Mesenchymal stem cell (in vitro differentiated cells and primary cell): ENCODE measurements around the gene CROCC.
"Not testable (repeated sequence)": the region's sequence is repeated elsewhere in the genome, so short reads cannot be mapped to it uniquely, and the experiment has no call there.

Experiments
- DNase-seq: peaks from one replicate; pipeline ENCODE4 v3.0.0-alpha.2; 2013
- H2AFZ ChIP-seq: one replicate; pipeline ENCODE4 v1.6.1; 2013; ENCODE audit warnings: low read depth, mild to moderate bottlenecking, control low read depth, inconsistent platforms, low read length, moderate library complexity
- H2AK5ac ChIP-seq: 2 replicates; pipeline ENCODE4 v1.6.1; 2013; ENCODE audit warnings: low read length, moderate library complexity, mild to moderate bottlenecking, inconsistent platforms; ENCODE audit not compliant: severe bottlenecking
- H2BK120ac ChIP-seq: one replicate; pipeline ENCODE4 v1.6.1; 2013; ENCODE audit warnings: low read depth, mild to moderate bottlenecking, inconsistent platforms, low read length, moderate library complexity
- H2BK12ac ChIP-seq, 2 experiments: one replicate each; pipeline ENCODE4 v1.6.1; 2013; ENCODE audit warnings: inconsistent platforms in 2 of 2, low read length in 2 of 2, mild to moderate bottlenecking in 2 of 2, moderate library complexity in 2 of 2, control low read depth in 1 of 2
- H2BK15ac ChIP-seq: one replicate; pipeline ENCODE4 v1.6.1; 2013; ENCODE audit warnings: mild to moderate bottlenecking, low read depth, inconsistent platforms; ENCODE audit not compliant: poor library complexity, severe bottlenecking
- H2BK5ac ChIP-seq: 2 replicates; pipeline ENCODE4 v1.6.1; 2013; ENCODE audit warnings: low read depth, mild to moderate bottlenecking, low read length, control low read depth, inconsistent platforms; ENCODE audit not compliant: poor library complexity, severe bottlenecking
- H3K14ac ChIP-seq, 2 experiments: one replicate each; pipeline ENCODE4 v1.6.1; 2013; ENCODE audit warnings: inconsistent platforms in 2 of 2, low read length in 2 of 2, control low read depth in 1 of 2, mild to moderate bottlenecking in 1 of 2, moderate library complexity in 1 of 2
- H3K18ac ChIP-seq, 2 experiments: one replicate each; pipeline ENCODE4 v1.6.1; 2013; ENCODE audit warnings: inconsistent platforms in 2 of 2, low read length in 2 of 2, control low read depth in 1 of 2, low read depth in 1 of 2, mild to moderate bottlenecking in 1 of 2
- H3K23ac ChIP-seq, 2 experiments: one replicate each; pipeline ENCODE4 v1.6.1; 2013; ENCODE audit warnings: inconsistent platforms in 2 of 2, low read length in 2 of 2, mild to moderate bottlenecking in 2 of 2, moderate library complexity in 2 of 2, control low read depth in 1 of 2
- H3K27ac ChIP-seq: 2 replicates; pipeline ENCODE4 v1.5.1; 2013; ENCODE audit warnings: mild to moderate bottlenecking, moderate library complexity, low read length, control low read depth, inconsistent platforms; ENCODE audit not compliant: poor library complexity, severe bottlenecking
- H3K27me3 ChIP-seq, 2 experiments: 2 replicates each; pipeline versions ENCODE4 v1.6.1 to v1.7.0; 2013; ENCODE audit warnings: low read length in 2 of 2, mild to moderate bottlenecking in 2 of 2, moderate library complexity in 2 of 2, control low read depth in 1 of 2, inconsistent platforms in 1 of 2; ENCODE audit not compliant: control insufficient read depth in 1 of 2, insufficient read depth in 1 of 2
- H3K36me3 ChIP-seq, 2 experiments: 2 replicates each; pipeline versions ENCODE4 v1.6.1 to v1.7.0; 2013; ENCODE audit warnings: low read length in 2 of 2, control low read depth in 1 of 2, inconsistent platforms in 1 of 2, low read depth in 1 of 2, mild to moderate bottlenecking in 1 of 2; ENCODE audit not compliant: insufficient read depth in 2 of 2, control insufficient read depth in 1 of 2
- H3K4ac ChIP-seq, 2 experiments: one replicate each; pipeline ENCODE4 v1.6.1; 2013; ENCODE audit warnings: inconsistent platforms in 2 of 2, low read length in 2 of 2, mild to moderate bottlenecking in 2 of 2, moderate library complexity in 2 of 2, control low read depth in 1 of 2, low read depth in 1 of 2
- H3K4me1 ChIP-seq: 2 replicates; pipeline ENCODE4 v1.6.1; 2013; ENCODE audit warnings: low read depth, low read length, control low read depth; ENCODE audit not compliant: control insufficient read depth, insufficient read depth
- H3K4me2 ChIP-seq: 2 replicates; pipeline ENCODE4 v1.6.1; 2013; ENCODE audit warnings: low read length, mild to moderate bottlenecking, inconsistent platforms; ENCODE audit not compliant: poor library complexity, severe bottlenecking
- H3K4me3 ChIP-seq, 2 experiments: 2 replicates each; pipeline versions ENCODE4 v1.5.1 to v1.7.0; 2013; ENCODE audit warnings: low read length in 2 of 2, mild to moderate bottlenecking in 2 of 2, control low read depth in 1 of 2, low read depth in 1 of 2; ENCODE audit not compliant: insufficient read depth in 1 of 2
- H3K79me1 ChIP-seq: replicated peaks from 2 replicates; pipeline ENCODE4 v1.6.1; 2013; ENCODE audit warnings: mild to moderate bottlenecking, control low read depth, low read length, inconsistent platforms; ENCODE audit not compliant: poor library complexity, severe bottlenecking
- H3K9ac ChIP-seq: 2 replicates; pipeline ENCODE4 v1.7.0; 2013; ENCODE audit warnings: mild to moderate bottlenecking, low read length, moderate library complexity
- H3K9me3 ChIP-seq: 2 replicates; pipeline ENCODE4 v1.7.0; 2013; ENCODE audit warnings: mild to moderate bottlenecking, low read length; ENCODE audit not compliant: control insufficient read depth
- H4K8ac ChIP-seq: one replicate; pipeline ENCODE4 v1.6.1; 2013; ENCODE audit warnings: inconsistent platforms, mild to moderate bottlenecking, low read length, moderate library complexity
- H4K91ac ChIP-seq: one replicate; pipeline ENCODE4 v1.6.1; 2013; ENCODE audit warnings: mild to moderate bottlenecking, low read length, inconsistent platforms
- WGBS: methylation state at CpG from one replicate; pipeline ENCODE4 v1.1.7; 2013; ENCODE audit warnings: mixed read lengths; 5-methylcytosine and 5-hydroxymethylcytosine counted together

Gene CROCC

GRCh38 chr1:16874968-16875765 is 46.6 kb upstream of the CROCC start:
- peaks cover 10 to 48% of the 10 kb centered on the region in 2 experiments for H3K27me3 ChIP-seq
- not testable (repeated sequence) for H3K79me1 ChIP-seq, DNase-seq, H3K9me3 ChIP-seq, H4K91ac ChIP-seq, H3K18ac ChIP-seq, H2BK5ac ChIP-seq, H3K36me3 ChIP-seq, H2BK15ac ChIP-seq, H2BK120ac ChIP-seq, H3K23ac ChIP-seq, H3K4me1 ChIP-seq, H3K27ac ChIP-seq, H3K14ac ChIP-seq, H2BK12ac ChIP-seq, H3K4ac ChIP-seq, H2AK5ac ChIP-seq, H4K8ac ChIP-seq, H2AFZ ChIP-seq, H3K9ac ChIP-seq, H3K4me2 ChIP-seq, H3K4me3 ChIP-seq
- WGBS, result 32% methylated on average over 16 of the region's 35 CpGs

- not testable (repeated sequence) for H3K4me3 ChIP-seq, H4K91ac ChIP-seq, DNase-seq, H2BK15ac ChIP-seq, H2AFZ ChIP-seq, H3K23ac ChIP-seq, H3K9me3 ChIP-seq, H3K9ac ChIP-seq, H3K4ac ChIP-seq, H2BK5ac ChIP-seq, H4K8ac ChIP-seq, H3K14ac ChIP-seq, H3K27ac ChIP-seq, H2AK5ac ChIP-seq, H2BK120ac ChIP-seq, H3K4me1 ChIP-seq, H3K79me1 ChIP-seq, H3K18ac ChIP-seq, H3K36me3 ChIP-seq, H2BK12ac ChIP-seq, H3K4me2 ChIP-seq
- WGBS, result 86% methylated on average over 1 of the region's 1 CpG
- peaks cover 13 to 57% of the 10 kb centered on the region in 2 experiments for H3K27me3 ChIP-seq
Observed at GRCh38 chr1:16881742-16882141, 40.0 kb upstream of the CROCC start.

- Histone ChIP-seq H2AK5ac (no peak overlapping the region), H3K27ac (no peak overlapping the region), H3K4me1 (no peaks in the 10 kb centered on the region), H3K79me1 (no peaks in the 10 kb centered on the region), H2BK120ac (no peak overlapping the region), H3K14ac (no peak overlapping the region), H4K8ac (no peak overlapping the region), H3K4me3 (no peak overlapping the region), H3K23ac (no peak overlapping the region), H3K4me2 (no peak overlapping the region), H3K9me3 (no peaks in the 10 kb centered on the region), H2AFZ (no peak overlapping the region), H4K91ac (no peak overlapping the region), H3K36me3 (no peaks in the 10 kb centered on the region), H2BK5ac (no peak overlapping the region), H2BK15ac (no peak overlapping the region), H3K27me3 (peaks cover 13 to 57% of the 10 kb centered on the region in 2 experiments), H2BK12ac (no peak overlapping the region), H3K9ac (no peak overlapping the region), H3K18ac (no peak overlapping the region), H3K4ac (no peak overlapping the region)
- DNase-seq, result no peak
- WGBS, result 76% methylated on average over 3 of the region's 4 CpGs
Observed at GRCh38 chr1:16882986-16883385, 38.7 kb upstream of the CROCC start.

GRCh38 chr1:16884487-16884886 is 37.2 kb upstream of the CROCC start:
- not testable (repeated sequence) for H3K18ac ChIP-seq, DNase-seq, H3K9me3 ChIP-seq, H3K9ac ChIP-seq, H3K14ac ChIP-seq, H3K4me2 ChIP-seq, H3K23ac ChIP-seq, H4K91ac ChIP-seq, H2AFZ ChIP-seq, H3K36me3 ChIP-seq, H3K27ac ChIP-seq, H3K79me1 ChIP-seq, H4K8ac ChIP-seq, H2BK5ac ChIP-seq, H3K4ac ChIP-seq, H3K4me3 ChIP-seq, H2AK5ac ChIP-seq, H2BK12ac ChIP-seq, H3K4me1 ChIP-seq, H2BK120ac ChIP-seq, H2BK15ac ChIP-seq
- peaks cover 13 to 50% of the 10 kb centered on the region in 2 experiments for H3K27me3 ChIP-seq
- 76% methylated on average over 4 of the region's 5 CpGs for WGBS
